PFSK-1 (cell line): ENCODE results near the gene ST7L.

ENCODE experiments used
- SIN3A ChIP-seq: IDR thresholded peaks from 2 replicates; pipeline ENCODE4 v1.6.1; 2012; ENCODE audit warnings: mild to moderate bottlenecking, low read length, moderate library complexity, borderline replicate concordance; ENCODE audit not compliant: insufficient read depth
- TF ChIP-seq, protein P1 (sequence below), 2 experiments: IDR thresholded peaks; 2 replicates each; pipeline versions ENCODE4 v1.6.1 to v1.8.0; 2011 to 2012; ENCODE audit warnings: low read depth in 2 of 2, low read length in 2 of 2, control low read depth in 1 of 2, inconsistent platforms in 1 of 2, mild to moderate bottlenecking in 1 of 2, moderate library complexity in 1 of 2; ENCODE audit not compliant: insufficient read depth in 1 of 2

DNA sequence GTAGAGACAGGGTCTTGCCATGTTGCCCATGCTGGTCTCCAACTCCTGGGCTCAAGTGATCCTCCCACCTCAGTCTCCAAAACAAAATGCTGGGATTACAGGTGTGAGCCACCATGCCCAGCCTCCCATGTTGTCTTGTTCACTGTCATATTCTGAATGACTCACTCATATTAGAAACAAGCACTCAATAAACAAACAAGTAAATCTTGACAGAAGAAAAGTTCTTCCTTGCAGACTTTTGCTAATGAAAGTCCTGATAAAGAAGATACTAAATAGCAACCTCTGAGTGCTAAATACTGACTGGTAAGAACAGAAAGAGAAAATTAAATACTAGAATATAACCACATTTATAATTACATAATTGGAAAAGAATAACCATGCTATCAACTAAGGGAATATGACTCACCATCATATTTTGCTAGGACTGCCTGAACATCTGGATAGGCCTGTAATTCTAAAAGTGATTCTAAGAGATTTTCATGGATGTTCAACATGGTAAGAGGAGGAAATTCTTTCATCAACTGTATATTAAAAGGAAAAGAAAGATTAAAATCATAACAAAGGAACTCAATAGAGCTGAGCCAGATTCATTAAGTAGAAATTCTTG is 37.3 kb downstream of the ST7L start:
- TF ChIP-seq SIN3A: no peak
- TF ChIP-seq, protein P1, sequence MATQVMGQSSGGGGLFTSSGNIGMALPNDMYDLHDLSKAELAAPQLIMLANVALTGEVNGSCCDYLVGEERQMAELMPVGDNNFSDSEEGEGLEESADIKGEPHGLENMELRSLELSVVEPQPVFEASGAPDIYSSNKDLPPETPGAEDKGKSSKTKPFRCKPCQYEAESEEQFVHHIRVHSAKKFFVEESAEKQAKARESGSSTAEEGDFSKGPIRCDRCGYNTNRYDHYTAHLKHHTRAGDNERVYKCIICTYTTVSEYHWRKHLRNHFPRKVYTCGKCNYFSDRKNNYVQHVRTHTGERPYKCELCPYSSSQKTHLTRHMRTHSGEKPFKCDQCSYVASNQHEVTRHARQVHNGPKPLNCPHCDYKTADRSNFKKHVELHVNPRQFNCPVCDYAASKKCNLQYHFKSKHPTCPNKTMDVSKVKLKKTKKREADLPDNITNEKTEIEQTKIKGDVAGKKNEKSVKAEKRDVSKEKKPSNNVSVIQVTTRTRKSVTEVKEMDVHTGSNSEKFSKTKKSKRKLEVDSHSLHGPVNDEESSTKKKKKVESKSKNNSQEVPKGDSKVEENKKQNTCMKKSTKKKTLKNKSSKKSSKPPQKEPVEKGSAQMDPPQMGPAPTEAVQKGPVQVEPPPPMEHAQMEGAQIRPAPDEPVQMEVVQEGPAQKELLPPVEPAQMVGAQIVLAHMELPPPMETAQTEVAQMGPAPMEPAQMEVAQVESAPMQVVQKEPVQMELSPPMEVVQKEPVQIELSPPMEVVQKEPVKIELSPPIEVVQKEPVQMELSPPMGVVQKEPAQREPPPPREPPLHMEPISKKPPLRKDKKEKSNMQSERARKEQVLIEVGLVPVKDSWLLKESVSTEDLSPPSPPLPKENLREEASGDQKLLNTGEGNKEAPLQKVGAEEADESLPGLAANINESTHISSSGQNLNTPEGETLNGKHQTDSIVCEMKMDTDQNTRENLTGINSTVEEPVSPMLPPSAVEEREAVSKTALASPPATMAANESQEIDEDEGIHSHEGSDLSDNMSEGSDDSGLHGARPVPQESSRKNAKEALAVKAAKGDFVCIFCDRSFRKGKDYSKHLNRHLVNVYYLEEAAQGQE (IDR thresholded peaks at IDR 0.05; ENCODE audit: insufficient read depth in 1 of 2, low read depth in 2 of 2, low read length in 2 of 2): no peak
